Hepatocyte (in vitro differentiated cells): ENCODE data around the gene MYO3B.

Source experiments
- EZH2 ChIP-seq: fragments of 200-600 bp; sonication (generic); IDR thresholded peaks from 2 replicates; pipeline ENCODE4 v1.6.1; 2016; ENCODE audit warnings: antibody characterized with exemption, mild to moderate bottlenecking, borderline replicate concordance
- EZH2phosphoT487 ChIP-seq: fragments of 200-600 bp; sonication (generic); IDR thresholded peaks from one replicate; pipeline ENCODE4 v1.6.1; 2018; ENCODE audit warnings: antibody characterized with exemption, mild to moderate bottlenecking, low read depth, moderate library complexity; ENCODE audit not compliant: unreplicated experiment, severe bottlenecking
- TF ChIP-seq, protein P1 (sequence below): fragments of 200-600 bp; sonication (generic); IDR thresholded peaks from 2 replicates; pipeline ENCODE4 v1.5.1; 2016; ENCODE audit warnings: antibody characterized with exemption, mild to moderate bottlenecking; ENCODE audit not compliant: poor library complexity

GRCh38 chr2:170340693-170341068 lies 162.7 kb downstream of the MYO3B start:
- TF ChIP-seq, protein P1, sequence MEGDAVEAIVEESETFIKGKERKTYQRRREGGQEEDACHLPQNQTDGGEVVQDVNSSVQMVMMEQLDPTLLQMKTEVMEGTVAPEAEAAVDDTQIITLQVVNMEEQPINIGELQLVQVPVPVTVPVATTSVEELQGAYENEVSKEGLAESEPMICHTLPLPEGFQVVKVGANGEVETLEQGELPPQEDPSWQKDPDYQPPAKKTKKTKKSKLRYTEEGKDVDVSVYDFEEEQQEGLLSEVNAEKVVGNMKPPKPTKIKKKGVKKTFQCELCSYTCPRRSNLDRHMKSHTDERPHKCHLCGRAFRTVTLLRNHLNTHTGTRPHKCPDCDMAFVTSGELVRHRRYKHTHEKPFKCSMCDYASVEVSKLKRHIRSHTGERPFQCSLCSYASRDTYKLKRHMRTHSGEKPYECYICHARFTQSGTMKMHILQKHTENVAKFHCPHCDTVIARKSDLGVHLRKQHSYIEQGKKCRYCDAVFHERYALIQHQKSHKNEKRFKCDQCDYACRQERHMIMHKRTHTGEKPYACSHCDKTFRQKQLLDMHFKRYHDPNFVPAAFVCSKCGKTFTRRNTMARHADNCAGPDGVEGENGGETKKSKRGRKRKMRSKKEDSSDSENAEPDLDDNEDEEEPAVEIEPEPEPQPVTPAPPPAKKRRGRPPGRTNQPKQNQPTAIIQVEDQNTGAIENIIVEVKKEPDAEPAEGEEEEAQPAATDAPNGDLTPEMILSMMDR: no peak
- TF ChIP-seq EZH2phosphoT487: no peak
- TF ChIP-seq EZH2: no peak
